ENCODE measurements around the gene CPNE7. TPM values are rescaled to one million over a fixed set of nuclear protein-coding genes. Genes with fewer than 3 reads are reported as not detected.
"Not testable (repeated sequence)": the region's sequence is repeated elsewhere in the genome, so short reads cannot be mapped to it uniquely, and the experiment has no call there.

Gene CPNE7
- total and polyA plus RNA-seq, 4 experiments from 2014 or later: 2.3 to 7.3 (median 4.9) TPM

GRCh38 chr16:89633064-89633631 lies 57.6 kb downstream of the CPNE7 start:
- Mint-ChIP-seq H3K4me1 (no peaks in the 10 kb centered on the region), H3K4me3 (no peak overlapping the region), H3K27me3 (no peaks in the 10 kb centered on the region), H3K9me3 (no peaks in the 10 kb centered on the region), H3K27ac (no peak overlapping the region), H3K36me3 (no peaks in the 10 kb centered on the region)
- ChIA-PET CTCF (ENCODE audit: partially characterized antibody) (no interaction called here), POLR2A (ENCODE audit: partially characterized antibody) (interaction anchor here (0.5 to 0.6 kb wide), 2 partner anchors 24 to 130 kb away, joined by 3 read pairs; no protein-coding TSS in a partner anchor)
- H3K4me3 ChIP-seq (ENCODE audit: low read length in 2 of 2): no peak overlapping the region
- no peak for DNase-seq
- H3K27me3 ChIP-seq (ENCODE audit: insufficient read depth, low read length): no peaks in the 10 kb centered on the region
- no peak overlapping the region for H3K27ac ChIP-seq (ENCODE audit: low read depth, low read length)
- H3K36me3 ChIP-seq (ENCODE audit: insufficient read depth, low read length): no peaks in the 10 kb centered on the region
- no peaks in the 10 kb centered on the region for H3K4me1 ChIP-seq (ENCODE audit: insufficient read depth, low read length)
- H3K9me3 ChIP-seq (ENCODE audit: control insufficient read depth in 1 of 2, low read length in 2 of 2): no peaks in the 10 kb centered on the region
- intact Hi-C loops (cut with micrococcal nuclease): no loop called here

- H3K9me3 ChIP-seq (ENCODE audit: control insufficient read depth in 1 of 2, low read length in 2 of 2); H3K27me3 Mint-ChIP-seq; H3K27ac Mint-ChIP-seq; POLR2A ChIA-PET (ENCODE audit: partially characterized antibody); DNase-seq; H3K9me3 Mint-ChIP-seq; H3K36me3 ChIP-seq (ENCODE audit: insufficient read depth, low read length); H3K27me3 ChIP-seq (ENCODE audit: insufficient read depth, low read length); CTCF ChIA-PET (ENCODE audit: partially characterized antibody); intact Hi-C loops (cut with micrococcal nuclease); H3K36me3 Mint-ChIP-seq; H3K4me1 ChIP-seq (ENCODE audit: insufficient read depth, low read length); H3K4me3 ChIP-seq (ENCODE audit: low read length in 2 of 2); H3K4me1 Mint-ChIP-seq; H3K27ac ChIP-seq (ENCODE audit: low read depth, low read length); H3K4me3 Mint-ChIP-seq: not testable (repeated sequence)
These were observed 59.2 kb downstream of the CPNE7 start for GRCh38 chr16:89634463-89635385.

- no peak for DNase-seq
- Mint-ChIP-seq H3K4me1 (peaks cover 5 to 8% (median 6%) of the 10 kb centered on the region in 4 donors), H3K36me3 (no peaks in the 10 kb centered on the region), H3K4me3 (no peak overlapping the region), H3K27ac (no peak overlapping the region), H3K9me3 (no peaks in the 10 kb centered on the region), H3K27me3 (no peaks in the 10 kb centered on the region)
- intact Hi-C loops (cut with micrococcal nuclease): no loop called here
- H3K4me1 ChIP-seq (ENCODE audit: insufficient read depth, low read length): peaks cover 7% of the 10 kb centered on the region
- H3K4me3 ChIP-seq (ENCODE audit: low read length in 2 of 2): no peak overlapping the region
- H3K9me3 ChIP-seq (ENCODE audit: control insufficient read depth in 1 of 2, low read length in 2 of 2): no peaks in the 10 kb centered on the region
- ChIA-PET POLR2A (ENCODE audit: partially characterized antibody) (no interaction called here), CTCF (ENCODE audit: partially characterized antibody) (no interaction called here)
- no peaks in the 10 kb centered on the region for H3K36me3 ChIP-seq (ENCODE audit: insufficient read depth, low read length)
- H3K27ac ChIP-seq (ENCODE audit: low read depth, low read length): no peak overlapping the region
- H3K27me3 ChIP-seq (ENCODE audit: insufficient read depth, low read length): no peaks in the 10 kb centered on the region
These were observed 61.1 kb downstream of the CPNE7 start for GRCh38 chr16:89636663-89637062.

- peaks cover 5 to 8% (median 6%) of the 10 kb centered on the region in 4 donors for H3K4me1 Mint-ChIP-seq
- Histone ChIP-seq H3K4me1 (ENCODE audit: insufficient read depth, low read length) (peaks cover 7% of the 10 kb centered on the region), H3K27me3 (ENCODE audit: insufficient read depth, low read length) (no peaks in the 10 kb centered on the region), H3K36me3 (ENCODE audit: insufficient read depth, low read length) (no peaks in the 10 kb centered on the region), H3K4me3 (ENCODE audit: low read length in 2 of 2) (no peak overlapping the region), H3K9me3 (ENCODE audit: control insufficient read depth in 1 of 2, low read length in 2 of 2) (no peaks in the 10 kb centered on the region), H3K27ac (ENCODE audit: low read depth, low read length) (no peak overlapping the region)
- intact Hi-C loops (cut with micrococcal nuclease): no loop called here
- no peak overlapping the region for H3K27ac Mint-ChIP-seq
- POLR2A ChIA-PET (ENCODE audit: partially characterized antibody): no interaction called here
- no peaks in the 10 kb centered on the region for H3K36me3 Mint-ChIP-seq
- no peaks in the 10 kb centered on the region for H3K9me3 Mint-ChIP-seq
- CTCF ChIA-PET (ENCODE audit: partially characterized antibody): no interaction called here
- no peaks in the 10 kb centered on the region for H3K27me3 Mint-ChIP-seq
- DNase-seq: no peak
- no peak overlapping the region for H3K4me3 Mint-ChIP-seq
These were observed 61.8 kb downstream of the CPNE7 start for GRCh38 chr16:89637379-89637778.

- POLR2A ChIA-PET (ENCODE audit: partially characterized antibody): no interaction called here
- Histone ChIP-seq H3K4me3 (ENCODE audit: low read length in 2 of 2) (no peak overlapping the region), H3K27me3 (ENCODE audit: insufficient read depth, low read length) (no peaks in the 10 kb centered on the region), H3K27ac (ENCODE audit: low read depth, low read length) (no peak overlapping the region), H3K36me3 (ENCODE audit: insufficient read depth, low read length) (no peaks in the 10 kb centered on the region), H3K9me3 (ENCODE audit: control insufficient read depth in 1 of 2, low read length in 2 of 2) (no peaks in the 10 kb centered on the region), H3K4me1 (ENCODE audit: insufficient read depth, low read length) (peaks cover 7% of the 10 kb centered on the region)
- Mint-ChIP-seq H3K27me3 (no peaks in the 10 kb centered on the region), H3K9me3 (no peaks in the 10 kb centered on the region), H3K36me3 (no peaks in the 10 kb centered on the region), H3K4me3 (no peak overlapping the region), H3K27ac (no peak overlapping the region), H3K4me1 (peaks cover 5 to 10% (median 7%) of the 10 kb centered on the region in 4 donors)
- intact Hi-C loops (cut with micrococcal nuclease): no loop called here
- CTCF ChIA-PET (ENCODE audit: partially characterized antibody): no interaction called here
- no peak for DNase-seq
These were observed 62.9 kb downstream of the CPNE7 start for GRCh38 chr16:89638455-89638854.

- no peaks in the 10 kb centered on the region for H3K36me3 Mint-ChIP-seq
- ChIA-PET POLR2A (ENCODE audit: partially characterized antibody) (no interaction called here), CTCF (ENCODE audit: partially characterized antibody) (interaction anchor here (0.8 kb wide), 1 partner anchor 12 kb away, joined by 3 read pairs; no protein-coding TSS in a partner anchor)
- H3K27ac Mint-ChIP-seq: no peak overlapping the region
- no peak overlapping the region for H3K4me3 Mint-ChIP-seq
- Histone ChIP-seq H3K27ac (ENCODE audit: low read depth, low read length) (no peak overlapping the region), H3K9me3 (ENCODE audit: control insufficient read depth in 1 of 2, low read length in 2 of 2) (no peaks in the 10 kb centered on the region), H3K4me1 (ENCODE audit: insufficient read depth, low read length) (peaks cover 7% of the 10 kb centered on the region), H3K27me3 (ENCODE audit: insufficient read depth, low read length) (no peaks in the 10 kb centered on the region), H3K4me3 (ENCODE audit: low read length in 2 of 2) (no peak overlapping the region), H3K36me3 (ENCODE audit: insufficient read depth, low read length) (no peaks in the 10 kb centered on the region)
- no peak for DNase-seq
- no peaks in the 10 kb centered on the region for H3K9me3 Mint-ChIP-seq
- no peaks in the 10 kb centered on the region for H3K27me3 Mint-ChIP-seq
- peaks cover 5 to 10% (median 7%) of the 10 kb centered on the region in 4 donors for H3K4me1 Mint-ChIP-seq
- intact Hi-C loops (cut with micrococcal nuclease): no loop called here
These were observed 63.8 kb downstream of the CPNE7 start for GRCh38 chr16:89639385-89639784.

GRCh38 chr16:89641458-89642119 lies 66.0 kb downstream of the CPNE7 start:
- H3K27me3 ChIP-seq (ENCODE audit: insufficient read depth, low read length): no peaks in the 10 kb centered on the region
- H3K4me1 ChIP-seq (ENCODE audit: insufficient read depth, low read length): peaks cover 7% of the 10 kb centered on the region
- peak overlapping the region in 3 of 8 donors; percentile 67 to 78 (median 71) for H3K4me3 Mint-ChIP-seq
- H3K27ac ChIP-seq (ENCODE audit: low read depth, low read length): no peak overlapping the region
- H3K27me3 Mint-ChIP-seq: no peaks in the 10 kb centered on the region
- CTCF ChIA-PET (ENCODE audit: partially characterized antibody): interaction anchor here (0.6 to 1.1 kb wide), 2 partner anchors 145 to 269 kb away, joined by 3 read pairs; no protein-coding TSS in a partner anchor
- H3K9me3 Mint-ChIP-seq: no peaks in the 10 kb centered on the region
- no peaks in the 10 kb centered on the region for H3K9me3 ChIP-seq (ENCODE audit: control insufficient read depth in 1 of 2, low read length in 2 of 2)
- peak overlapping the region in 1 of 7 donors; percentile 33 for H3K27ac Mint-ChIP-seq
- peaks cover 5 to 10% (median 7%) of the 10 kb centered on the region in 4 donors for H3K4me1 Mint-ChIP-seq
- peaks cover 21% of the 10 kb centered on the region for H3K36me3 ChIP-seq (ENCODE audit: insufficient read depth, low read length)
- intact Hi-C loops (cut with micrococcal nuclease): loop anchor here (1.0 to 2.0 kb wide), 3 partner anchors 77 to 401 kb away; no protein-coding TSS in a partner anchor
- POLR2A ChIA-PET (ENCODE audit: partially characterized antibody): interaction anchor here (1.1 to 1.8 kb wide), 2 partner anchors 14 to 66 kb away, joined by 3 to 4 read pairs; partner anchors contain the start of gene CPNE7
- DNase-seq: no peak
- peaks cover 8 to 16% of the 10 kb centered on the region in 2 donors for H3K36me3 Mint-ChIP-seq
- no peak overlapping the region for H3K4me3 ChIP-seq (ENCODE audit: low read length in 2 of 2)

All from CD4-positive, alpha-beta memory T cell (primary cell).